Measurements from ENCODE around the gene ATP2A3.

Gene ATP2A3

DNA sequence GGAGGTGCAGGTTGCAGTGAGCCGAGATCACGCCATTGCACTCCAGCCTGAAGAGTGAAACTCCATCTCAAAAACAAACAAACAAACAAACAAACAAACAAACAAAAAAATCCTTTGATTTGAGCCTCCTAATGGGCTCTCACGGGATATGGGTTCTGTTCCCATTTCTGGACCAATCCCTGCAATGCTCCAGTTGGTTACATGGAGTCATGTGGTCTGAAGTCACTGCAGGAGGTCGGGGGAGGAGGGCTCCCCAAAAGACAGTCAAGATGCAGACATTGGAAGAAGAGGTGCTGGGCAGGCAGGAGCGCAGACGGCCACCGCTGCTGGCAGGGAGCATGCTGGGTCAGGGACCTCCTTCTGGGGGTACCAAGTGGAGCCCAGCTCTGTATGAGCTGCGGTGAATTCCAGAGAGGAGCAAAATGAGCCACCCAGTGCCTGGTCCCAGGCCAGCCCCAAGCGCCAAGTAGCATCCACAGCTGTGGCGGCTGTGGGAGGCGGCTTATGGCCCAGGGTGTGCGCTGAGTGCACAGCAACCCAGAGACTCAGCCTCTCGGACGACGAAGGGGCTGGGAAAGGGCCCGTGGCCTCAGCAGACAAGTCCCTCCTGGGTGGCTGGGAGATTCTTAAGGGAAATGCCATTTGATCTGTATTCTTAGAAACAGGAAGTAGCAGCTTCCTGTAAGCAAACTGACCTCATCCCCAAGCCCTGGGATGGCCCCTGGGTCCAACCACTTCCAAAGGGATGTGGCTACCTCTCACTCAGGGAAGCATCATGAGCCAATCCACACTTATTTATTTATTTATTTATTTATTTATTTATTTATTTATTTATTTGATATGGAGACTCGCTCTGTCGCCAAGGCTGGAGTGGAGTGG, 19.6 kb upstream of the ATP2A3 start:
- TF ChIP-seq GATA2 (IDR thresholded peaks at IDR 0.05; ENCODE audit: low read depth, low read length) = no peak
- no peak for TF ChIP-seq GATA3 (IDR thresholded peaks at IDR 0.05; ENCODE audit: low read depth, low read length)

DNA sequence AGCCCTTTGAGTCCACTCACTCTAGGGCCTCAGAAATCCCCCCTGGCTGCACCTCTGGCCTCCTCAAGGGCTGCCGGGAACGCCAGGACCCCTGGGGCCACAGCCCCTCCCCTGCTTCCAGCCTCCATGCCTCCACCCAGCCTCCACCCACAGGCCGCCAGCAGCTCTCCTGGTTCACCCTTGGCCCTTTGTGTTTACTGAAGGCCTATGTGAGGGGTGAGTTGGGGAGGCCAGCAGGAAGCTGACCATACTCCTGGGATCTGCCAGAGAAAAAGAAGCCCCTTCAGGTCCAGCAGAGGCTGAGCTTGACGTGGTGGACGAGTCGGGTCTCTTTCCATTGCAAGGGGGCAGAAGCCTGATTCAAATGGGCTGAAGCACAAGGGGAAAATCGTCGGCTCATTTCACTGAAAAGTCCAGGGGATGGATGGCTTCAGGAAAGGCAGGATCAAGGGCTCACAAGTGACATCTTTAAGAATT, 18.3 kb upstream of the ATP2A3 start:
- TF ChIP-seq GATA2 (IDR thresholded peaks at IDR 0.05; ENCODE audit: low read depth, low read length) = no peak
- TF ChIP-seq GATA3 (IDR thresholded peaks at IDR 0.05; ENCODE audit: low read depth, low read length) = no peak

DNA sequence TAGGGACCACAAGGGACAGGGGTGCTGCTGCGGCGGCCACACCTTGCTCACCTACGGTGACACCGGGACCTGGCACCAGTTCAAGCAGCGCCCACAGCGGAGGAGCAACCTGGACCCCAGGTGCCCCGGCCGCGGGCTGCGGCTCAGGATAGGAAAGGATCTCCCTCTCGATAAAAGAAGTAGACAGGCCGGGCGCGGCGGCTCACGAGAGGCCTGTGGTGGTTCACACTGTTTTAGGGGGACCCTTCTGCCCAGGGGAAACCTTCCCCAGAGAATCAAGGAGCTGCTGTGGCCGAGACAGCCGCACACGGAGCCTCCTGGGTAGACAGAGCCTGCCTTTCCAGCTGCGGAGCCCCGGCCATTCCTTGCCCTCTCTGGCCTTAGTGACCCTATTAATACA, 17.9 kb upstream of the ATP2A3 start:
- TF ChIP-seq GATA2 (IDR thresholded peaks at IDR 0.05; ENCODE audit: low read depth, low read length) (no peak), GATA3 (IDR thresholded peaks at IDR 0.05; ENCODE audit: low read depth, low read length) (no peak)

DNA sequence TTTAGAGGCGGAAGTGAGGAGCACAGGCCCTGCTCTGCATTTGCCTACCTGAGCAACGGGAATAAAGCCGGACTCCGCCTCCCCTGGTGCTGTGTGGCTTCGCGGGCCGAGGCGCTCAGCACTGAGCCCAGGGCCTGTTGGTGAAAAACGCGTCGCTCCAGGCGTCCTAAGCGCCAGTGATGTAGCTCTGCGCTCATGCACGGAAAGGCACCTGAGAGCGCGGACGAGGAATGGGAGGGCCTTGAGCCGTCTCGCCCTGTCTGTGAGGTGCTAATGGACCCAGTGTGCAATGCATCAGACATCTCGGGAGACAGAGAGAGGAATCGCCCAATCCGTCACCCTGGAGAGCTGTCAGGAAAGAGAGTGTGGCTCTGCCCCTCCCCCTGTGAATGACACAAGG, 17.2 kb upstream of the ATP2A3 start:
- TF ChIP-seq GATA3 (IDR thresholded peaks at IDR 0.05; ENCODE audit: low read depth, low read length) (no peak), GATA2 (IDR thresholded peaks at IDR 0.05; ENCODE audit: low read depth, low read length) (no peak)

DNA sequence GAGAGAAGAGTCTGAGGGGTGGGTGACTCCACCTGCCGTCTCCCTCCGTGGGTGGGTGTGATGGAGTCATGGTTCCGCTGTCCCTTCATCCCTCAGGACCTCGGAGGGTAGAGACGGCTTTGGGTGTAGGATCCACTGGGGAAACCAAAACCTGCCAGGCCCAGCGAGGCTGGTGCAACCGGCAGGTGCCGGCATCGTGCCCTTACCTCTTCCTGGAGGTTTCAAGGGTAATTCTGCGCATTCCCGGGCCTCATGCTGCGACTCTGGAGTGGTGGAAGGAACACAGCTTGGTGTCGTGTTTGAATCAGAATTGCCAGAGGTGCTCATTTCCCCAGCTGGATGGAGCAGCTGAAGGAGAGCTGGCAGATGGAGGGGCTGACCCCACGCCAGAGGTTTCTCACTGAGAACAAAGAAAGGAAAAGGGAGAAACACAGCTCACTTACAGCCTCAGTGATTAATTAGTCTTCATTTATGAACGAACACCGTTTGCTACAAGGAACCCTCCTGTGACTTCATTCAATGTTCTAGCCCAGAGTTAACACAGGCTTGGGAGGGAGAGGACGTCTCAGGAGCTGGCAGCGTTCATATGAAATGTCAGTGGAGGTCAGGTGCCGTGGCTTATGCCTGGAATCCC, 16.3 kb upstream of the ATP2A3 start:
- TF ChIP-seq GATA2 (IDR thresholded peaks at IDR 0.05; ENCODE audit: low read depth, low read length) (no peak), GATA3 (IDR thresholded peaks at IDR 0.05; ENCODE audit: low read depth, low read length) (no peak)

DNA sequence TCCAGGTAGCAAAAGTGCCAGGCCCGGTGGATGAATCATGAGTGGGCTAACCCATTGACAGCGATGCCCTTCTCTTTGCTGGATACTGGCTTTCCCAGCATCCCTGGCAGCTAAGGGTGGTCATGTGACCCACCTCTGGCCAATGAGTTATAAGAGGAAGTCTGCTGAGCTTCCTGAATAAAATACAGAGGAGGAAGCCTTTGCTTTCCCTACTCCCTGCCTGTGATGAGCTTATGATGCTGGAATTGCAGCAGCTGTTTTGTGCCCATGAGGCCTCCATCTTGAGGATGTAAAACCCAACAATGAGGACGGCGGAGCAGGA, 15.0 kb upstream of the ATP2A3 start:
- no peak for TF ChIP-seq GATA2 (IDR thresholded peaks at IDR 0.05; ENCODE audit: low read depth, low read length)
- TF ChIP-seq GATA3 (IDR thresholded peaks at IDR 0.05; ENCODE audit: low read depth, low read length) = no peak

DNA sequence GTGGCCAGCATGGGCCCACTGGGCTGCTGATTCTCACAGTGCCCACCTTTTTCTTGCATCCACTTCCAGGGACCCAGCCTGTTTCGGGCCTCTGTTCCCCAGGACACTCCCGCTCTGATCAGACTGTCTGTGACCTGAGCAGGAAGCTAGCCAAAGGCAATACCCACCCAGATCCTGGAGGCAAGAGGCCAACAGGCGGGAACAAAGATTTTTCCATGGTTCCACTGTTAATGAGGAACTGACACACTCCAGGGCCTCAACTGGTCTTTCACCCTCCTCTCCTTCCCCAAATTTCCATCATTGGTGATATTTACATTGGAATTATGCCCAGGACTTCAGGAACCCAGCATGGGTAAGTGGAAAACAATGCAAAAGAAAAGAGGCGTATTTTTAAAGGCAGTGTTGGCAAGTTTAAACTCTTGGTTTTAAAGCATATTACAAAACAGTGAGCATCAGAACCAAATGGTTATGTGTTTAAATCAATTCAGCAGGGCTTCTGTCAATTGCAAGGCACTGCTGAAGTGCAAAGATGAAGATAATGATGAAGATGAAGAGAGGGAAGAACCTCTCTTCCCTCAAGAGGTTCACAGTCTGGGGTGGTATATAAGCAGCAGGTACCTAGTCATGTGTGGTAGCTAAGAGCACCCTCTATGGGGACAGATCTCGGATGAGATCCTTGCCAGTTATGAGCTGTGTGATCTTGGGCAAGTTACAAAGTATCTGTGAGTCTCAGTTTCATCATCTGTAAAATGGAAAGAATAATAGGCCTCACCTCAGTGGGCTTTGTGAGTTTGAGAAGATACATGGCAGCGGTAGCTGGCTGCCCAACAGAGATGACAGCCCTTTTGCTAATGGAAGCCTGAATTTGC, 14.4 kb upstream of the ATP2A3 start:
- TF ChIP-seq GATA2 (IDR thresholded peaks at IDR 0.05; ENCODE audit: low read depth, low read length) (no peak), GATA3 (IDR thresholded peaks at IDR 0.05; ENCODE audit: low read depth, low read length) (no peak)

DNA sequence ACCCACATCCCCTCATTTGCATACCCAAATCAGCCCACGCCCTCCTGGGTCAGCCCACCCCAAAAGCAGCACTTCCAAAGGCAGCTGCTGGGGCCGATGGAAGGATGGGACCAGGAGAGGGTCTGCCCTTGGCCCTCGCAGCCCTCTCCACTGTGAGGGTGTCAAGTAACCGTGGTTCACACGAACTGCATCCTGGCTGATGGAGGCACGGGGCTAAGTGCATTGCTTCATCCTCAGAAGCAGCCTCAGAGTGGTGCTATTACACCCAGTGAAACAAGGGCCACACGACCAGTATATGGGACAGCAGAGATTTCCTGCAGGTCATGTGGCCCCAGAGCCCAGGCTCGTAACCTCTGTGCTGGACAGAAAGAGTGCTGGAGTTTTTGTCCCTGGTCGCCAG, 13.2 kb upstream of the ATP2A3 start:
- no peak for TF ChIP-seq GATA2 (IDR thresholded peaks at IDR 0.05; ENCODE audit: low read depth, low read length)
- no peak for TF ChIP-seq GATA3 (IDR thresholded peaks at IDR 0.05; ENCODE audit: low read depth, low read length)

DNA sequence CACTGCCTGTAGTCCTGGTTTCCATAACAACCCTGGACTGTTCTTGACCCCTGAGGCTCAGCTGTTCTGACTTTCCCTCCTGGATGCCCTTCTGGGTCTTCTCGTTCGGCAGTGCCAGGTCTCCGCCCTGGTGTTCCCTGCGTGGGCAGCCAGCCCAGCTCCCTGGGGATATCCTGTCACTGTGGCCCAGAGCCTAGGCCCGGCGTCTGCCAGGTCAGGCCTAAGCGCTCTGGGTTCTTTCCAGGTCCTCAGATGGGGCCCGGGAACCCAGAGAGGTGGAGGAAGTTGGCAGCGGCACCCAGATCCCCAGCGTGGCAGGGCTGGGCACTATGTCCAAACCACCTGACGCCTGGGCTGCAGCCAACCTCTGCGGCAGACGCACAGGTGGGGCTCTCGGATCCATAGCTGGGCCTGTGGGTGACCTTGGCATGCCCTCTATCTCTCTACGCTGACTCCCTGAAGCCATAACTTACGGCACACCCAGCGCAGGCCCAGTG, 12.5 kb upstream of the ATP2A3 start:
- TF ChIP-seq GATA3 (IDR thresholded peaks at IDR 0.05; ENCODE audit: low read depth, low read length) (no peak), GATA2 (IDR thresholded peaks at IDR 0.05; ENCODE audit: low read depth, low read length) (no peak)

DNA sequence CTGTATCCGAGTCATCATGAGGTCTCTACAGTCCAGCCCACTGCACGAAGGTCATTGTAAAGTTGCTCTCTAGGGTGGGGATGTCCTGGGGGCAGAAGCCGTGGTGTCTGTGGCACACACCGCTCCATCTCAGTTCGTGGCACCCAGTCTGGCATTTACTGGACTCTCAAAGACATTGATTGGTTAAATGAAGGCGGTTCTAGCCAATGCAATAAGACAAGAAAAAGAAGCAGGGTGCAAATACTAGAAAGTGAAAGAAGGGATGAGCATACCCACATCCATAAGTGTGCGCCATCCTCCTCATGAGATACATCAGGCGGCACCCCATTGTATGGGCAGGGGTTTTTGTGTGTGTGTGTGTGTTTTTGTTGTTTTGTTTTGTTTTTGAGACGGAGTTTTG, 10.7 kb upstream of the ATP2A3 start:
- TF ChIP-seq GATA3 (IDR thresholded peaks at IDR 0.05; ENCODE audit: low read depth, low read length) = no peak
- TF ChIP-seq GATA2 (IDR thresholded peaks at IDR 0.05; ENCODE audit: low read depth, low read length) = no peak

DNA sequence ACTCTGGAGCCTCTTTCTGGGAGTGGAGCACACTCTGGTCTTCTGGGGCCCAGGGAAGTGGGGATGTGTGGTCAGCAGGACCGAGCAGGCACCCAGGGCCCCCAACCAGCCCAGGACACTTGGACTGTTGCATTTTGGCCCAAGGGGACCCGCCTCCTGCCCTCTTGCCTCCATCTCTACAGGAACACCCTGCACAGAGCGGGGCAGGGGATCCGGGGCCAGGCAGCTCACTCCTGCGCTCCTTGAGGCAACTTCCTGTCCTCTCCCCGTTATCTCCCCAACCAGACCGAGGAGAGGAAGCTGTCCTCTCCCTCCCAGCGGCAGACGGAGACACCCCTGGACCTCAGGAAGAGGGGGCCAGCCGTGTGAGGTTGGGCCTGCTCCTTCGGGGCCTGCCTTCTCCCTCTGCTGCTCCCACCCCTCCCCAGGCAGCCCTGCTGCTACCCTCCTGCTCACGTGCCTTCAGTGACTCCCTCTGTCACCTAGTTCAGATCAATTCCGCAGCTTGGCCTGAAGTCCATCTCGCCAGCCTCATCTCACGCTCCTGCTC, 10.0 kb upstream of the ATP2A3 start:
- TF ChIP-seq GATA2 (IDR thresholded peaks at IDR 0.05; ENCODE audit: low read depth, low read length) (no peak), GATA3 (IDR thresholded peaks at IDR 0.05; ENCODE audit: low read depth, low read length) (no peak)

DNA sequence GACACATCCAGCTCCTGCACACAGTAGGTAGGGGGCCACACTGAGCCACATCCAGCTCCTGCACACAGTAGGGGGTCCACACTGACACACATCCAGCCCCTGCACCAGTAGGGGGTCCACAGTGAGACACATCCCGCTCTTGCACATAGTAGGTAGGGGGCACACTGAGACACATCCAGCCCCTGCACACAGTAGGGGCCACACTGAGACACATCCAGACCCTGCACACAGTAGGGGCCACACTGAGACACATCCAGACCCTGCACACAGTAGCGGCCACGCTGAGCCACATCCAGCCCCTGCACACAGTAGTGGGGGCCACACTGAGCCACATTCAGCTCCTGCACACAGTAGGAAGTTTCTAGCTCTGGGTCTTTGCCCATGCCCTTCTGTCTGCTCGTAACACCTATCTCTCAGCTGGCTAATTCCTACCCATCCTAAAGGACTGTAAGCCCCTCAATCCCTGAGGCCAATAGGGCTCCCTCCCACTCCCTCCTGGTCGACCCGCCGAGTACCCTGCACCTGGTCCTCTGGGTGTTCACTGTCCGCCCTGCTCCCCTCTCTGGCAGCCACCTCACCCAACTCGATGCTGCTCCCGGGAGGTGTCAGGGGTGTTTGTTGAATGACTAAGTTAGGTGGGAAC, 9.4 kb upstream of the ATP2A3 start:
- no peak for TF ChIP-seq GATA3 (IDR thresholded peaks at IDR 0.05; ENCODE audit: low read depth, low read length)
- no peak for TF ChIP-seq GATA2 (IDR thresholded peaks at IDR 0.05; ENCODE audit: low read depth, low read length)

DNA sequence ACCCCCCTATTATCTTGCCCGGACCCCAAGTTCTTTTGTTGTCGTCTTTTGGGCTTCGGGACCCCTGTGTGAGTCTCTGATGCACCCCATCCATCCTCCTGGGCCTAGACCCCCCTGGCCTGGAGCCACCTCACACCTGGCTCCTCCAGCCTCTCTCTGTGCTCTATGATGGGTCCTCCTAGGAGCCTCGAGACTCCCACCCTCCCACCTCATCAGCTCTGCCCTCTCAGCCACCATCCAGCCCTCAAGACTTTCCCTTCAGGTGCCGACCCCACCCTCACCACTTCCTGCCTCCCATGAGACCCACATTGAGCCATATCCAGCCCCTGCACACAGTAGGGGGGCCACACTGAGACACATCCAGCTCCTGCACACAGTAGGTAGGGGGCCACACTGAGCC, 8.7 kb upstream of the ATP2A3 start:
- no peak for TF ChIP-seq GATA3 (IDR thresholded peaks at IDR 0.05; ENCODE audit: low read depth, low read length)
- TF ChIP-seq GATA2 (IDR thresholded peaks at IDR 0.05; ENCODE audit: low read depth, low read length) = no peak
